A549 treated with dexamethasone at 1 μM for 4 hours (cell line): Measurements from ENCODE around the gene ARHGAP40. TPM values are rescaled to one million over a fixed set of nuclear protein-coding genes. Genes with fewer than 3 reads are reported as not detected.

Source experiments
- total RNA-seq: library from RNA; stranded (reverse); fragments of 200-300 nt; extraction: Qiagen RNA extraction; gene quantifications from 5 replicates; pipeline ENCODE4 v1.2.3, GENCODE V29; 2022

The ARHGAP40 gene
- total RNA-seq: 0.06 TPM in 1 of 5 replicates, not detected in the others

DNA sequence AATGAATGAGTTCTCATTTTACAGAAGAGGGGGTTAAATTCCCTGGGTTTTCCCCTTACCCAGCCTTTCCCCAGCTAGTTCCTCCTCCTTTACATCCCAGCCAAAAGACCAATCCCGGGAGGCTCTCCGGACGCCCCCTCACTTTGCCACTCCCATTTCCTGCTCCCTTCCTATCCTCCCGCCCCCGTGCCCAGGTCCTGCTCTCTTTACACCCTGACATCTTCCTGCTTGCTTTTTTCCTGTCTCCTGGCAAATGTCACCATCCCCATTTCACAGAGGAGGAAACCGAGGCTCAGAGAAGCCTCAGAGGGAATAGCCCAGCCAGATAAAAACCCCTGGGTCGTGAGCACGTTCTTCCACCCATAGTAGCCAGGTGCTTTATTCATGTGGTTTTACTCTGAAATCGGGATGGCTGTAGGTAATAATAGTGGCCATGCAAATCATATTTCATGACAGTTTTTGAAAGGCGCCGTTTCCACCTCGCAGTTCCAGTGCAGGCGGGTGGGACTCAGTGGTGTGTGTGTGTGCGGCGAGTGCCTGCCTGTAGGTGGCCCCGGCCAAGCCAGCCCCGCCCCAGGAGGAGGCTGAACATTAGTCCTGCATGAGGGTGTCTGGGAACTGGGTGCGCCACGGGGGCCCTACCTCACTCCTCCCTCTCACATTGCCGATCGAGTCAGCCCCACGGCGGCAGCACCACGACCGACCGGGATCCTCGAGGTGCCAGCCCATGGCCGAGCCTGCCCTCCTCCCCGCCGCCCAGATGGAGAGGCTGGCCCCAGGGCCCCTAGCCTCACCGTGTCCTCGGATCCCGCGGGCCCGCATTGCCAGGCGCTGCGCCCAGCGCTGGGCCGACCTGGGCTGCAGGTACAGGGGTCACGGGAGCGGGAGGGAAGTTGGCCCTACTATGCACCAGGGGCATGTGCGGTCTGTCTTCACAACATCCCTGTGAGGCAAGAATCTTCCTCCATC is at the start of gene ARHGAP40:
Gene ARHGAP40, plus strand, starts transcription at position 594 of the 969 bp plus-strand sequence.

DNA sequence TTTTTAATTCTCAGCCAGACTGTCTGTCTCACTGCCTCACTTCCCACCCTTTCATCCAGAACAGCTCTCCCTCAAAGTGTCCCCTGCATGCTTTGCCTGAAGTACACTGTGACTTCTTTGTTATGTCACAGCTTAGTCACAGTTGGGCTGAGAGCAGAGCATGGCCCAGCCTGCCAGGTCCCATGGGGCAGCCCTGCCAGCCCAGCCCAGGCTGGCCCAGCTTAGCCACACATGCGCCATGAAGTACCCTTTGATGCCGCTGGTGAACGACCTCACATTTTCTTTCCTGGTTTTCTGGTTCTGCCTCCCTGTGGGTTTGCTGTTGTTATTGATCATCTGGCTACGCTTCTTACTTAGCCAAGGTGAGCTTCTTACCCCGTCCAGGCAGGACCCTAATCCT is 20.6 kb upstream of the ARHGAP40 start, which contains the start of gene ADIG:
Gene ADIG, plus strand, starts transcription at position 185 of the 400 bp plus-strand sequence. Its CDS starts 54 bp downstream, at position 239.

Other genes starting within 250 kb of the ARHGAP40 start
- gene SNHG17, start 166.5 kb upstream of the ARHGAP40 start, total RNA-seq: 163 to 192 TPM (median 179 TPM) in 5 replicates
- gene RALGAPB, start 129.0 kb upstream of the ARHGAP40 start, total RNA-seq: 14.2 to 23.0 TPM (median 20.5 TPM) in 5 replicates
- gene ADIG, start 20.6 kb upstream of the ARHGAP40 start, total RNA-seq: not detected in 5 replicates
- 0.04 TPM in 1 of 5 replicates, not detected in the others for gene SLC32A1, start 122.7 kb downstream of the ARHGAP40 start, total RNA-seq
- 7.8 to 10.0 TPM (median 9.4 TPM) in 5 replicates for gene ACTR5, start 146.7 kb downstream of the ARHGAP40 start, total RNA-seq
- 0.11 to 0.19 TPM (median 0.13 TPM) in 5 replicates for gene PPP1R16B, start 203.9 kb downstream of the ARHGAP40 start, total RNA-seq